SK-N-SH (cell line): ENCODE measurements around the gene DLX4. TPM values are rescaled to one million over a fixed set of nuclear protein-coding genes. Genes with fewer than 3 reads are reported as not detected.

ENCODE experiments used
- CTCF ChIA-PET: fragments of 300-600, 350-600 bp; formaldehyde crosslinking; extraction: SDS; loops from one replicate; lab custom pipeline; 2021; lab: Yijun Ruan, JAX
- POLR2A ChIA-PET: fragments of 350-600 bp; sonication (Branson Sonifier 250); formaldehyde crosslinking; extraction: SDS; loops from one replicate; lab custom pipeline; 2020; ENCODE audit warnings: antibody characterized with exemption, inconsistent platforms; lab: Yijun Ruan, JAX
- DNase-seq: peaks from one replicate; pipeline ENCODE4 v3.0.0; 2012
- H2AFZ ChIP-seq: fragments of 200-600 bp; sonication (generic); 2 replicates; pipeline ENCODE4 v1.8.1; 2016; ENCODE audit warnings: antibody characterized with exemption, mild to moderate bottlenecking, low read depth
- H3F3A ChIP-seq: fragments of 200-600 bp; sonication (generic); replicated peaks from 2 replicates; pipeline ENCODE3; 2016; ENCODE audit warnings: antibody characterized with exemption, mild to moderate bottlenecking; ENCODE audit not compliant: insufficient read depth
- H3K27ac ChIP-seq, 2 experiments: fragments of 200-500 bp in 1 of 2; fragments of 200-600 bp in 1 of 2; sonication (Bioruptor generic) in 1 of 2; sonication (generic), shearing (Covaris generic) in 1 of 2; 2 replicates each; pipeline versions ENCODE4 v1.5.1 to v1.6.1; 2014 to 2016; ENCODE audit warnings: low read depth in 2 of 2, inconsistent platforms in 1 of 2, low read length in 1 of 2, mild to moderate bottlenecking in 1 of 2, mixed read lengths in 1 of 2
- H3K27me3 ChIP-seq: fragments of 200-600 bp; sonication (generic), shearing (Covaris generic); 2 replicates; pipeline ENCODE4 v1.6.1; 2016; ENCODE audit warnings: mixed run types; ENCODE audit not compliant: insufficient read depth
- H3K36me3 ChIP-seq, 2 experiments: fragments of 200-500 bp in 1 of 2; fragments of 200-600 bp in 1 of 2; sonication (Bioruptor generic) in 1 of 2; sonication (generic) in 1 of 2; replicated peaks in 1 of 2; 2 replicates each; pipeline versions ENCODE3 to v1.5.1; 2014 to 2016; ENCODE audit warnings: low read length in 1 of 2, mild to moderate bottlenecking in 1 of 2; ENCODE audit not compliant: insufficient read depth in 2 of 2, control insufficient read depth in 1 of 2
- H3K4me1 ChIP-seq, 2 experiments: fragments of 200-500 bp in 1 of 2; fragments of 200-600 bp in 1 of 2; sonication (Bioruptor generic) in 1 of 2; sonication (generic), shearing (Covaris generic) in 1 of 2; 2 replicates each; pipeline versions ENCODE4 v1.5.1 to v1.6.1; 2014 to 2016; ENCODE audit warnings: low read depth in 1 of 2, low read length in 1 of 2, mixed run types in 1 of 2; ENCODE audit not compliant: insufficient read depth in 2 of 2, control insufficient read depth in 1 of 2
- H3K4me2 ChIP-seq: fragments of 200-600 bp; sonication (generic), shearing (Covaris generic); 2 replicates; pipeline ENCODE4 v1.6.1; 2017; ENCODE audit warnings: mixed run types
- H3K4me3 ChIP-seq, 2 experiments: fragments of 200-500 bp in 1 of 2; fragments of 200-600 bp in 1 of 2; sonication (Bioruptor generic) in 1 of 2; sonication (generic), shearing (Covaris generic) in 1 of 2; 2 replicates each; pipeline versions ENCODE4 v1.5.1 to v1.8.1; 2014 to 2016; ENCODE audit warnings: low read depth in 2 of 2, inconsistent platforms in 1 of 2, low read length in 1 of 2, mild to moderate bottlenecking in 1 of 2, mixed read lengths in 1 of 2, moderate library complexity in 1 of 2
- H3K79me2 ChIP-seq: fragments of 200-600 bp; sonication (generic); 2 replicates; pipeline ENCODE4 v1.8.1; 2017; ENCODE audit warnings: mild to moderate bottlenecking; ENCODE audit not compliant: insufficient read depth
- H3K9ac ChIP-seq: fragments of 200-600 bp; sonication (generic); 2 replicates; pipeline ENCODE4 v1.6.1; 2017; ENCODE audit warnings: mixed run types
- H3K9me2 ChIP-seq: fragments of 200-600 bp; sonication (generic); 2 replicates; pipeline ENCODE4 v1.6.1; 2017; ENCODE audit warnings: mixed run types
- H3K9me3 ChIP-seq: fragments of 200-600 bp; sonication (generic); 2 replicates; pipeline ENCODE4 v1.6.1; 2017; ENCODE audit warnings: mixed run types, mild to moderate bottlenecking, moderate library complexity
- H4K20me1 ChIP-seq: fragments of 200-600 bp; sonication (generic); 2 replicates; pipeline ENCODE4 v1.6.1; 2017; ENCODE audit warnings: mild to moderate bottlenecking, mixed run types; ENCODE audit not compliant: insufficient read depth
- EZH2phosphoT487 ChIP-seq: fragments of 200-600 bp; sonication (generic); IDR thresholded peaks from 2 replicates; pipeline ENCODE4 v1.6.1; 2017; ENCODE audit warnings: low read depth, mixed run types, mild to moderate bottlenecking, antibody characterized with exemption, moderate library complexity, borderline replicate concordance
- FOSL2 ChIP-seq: IDR thresholded peaks from 2 replicates; pipeline ENCODE4 v1.4.0; 2012; ENCODE audit warnings: low read depth, mild to moderate bottlenecking, moderate library complexity, borderline replicate concordance
- FOXJ3 ChIP-seq: sonication (generic); formaldehyde crosslinking; IDR thresholded peaks from 2 replicates; pipeline ENCODE4 v1.5.1; 2020; ENCODE audit warnings: mild to moderate bottlenecking, missing genetic modification reagents
- GABPA ChIP-seq: IDR thresholded peaks from 2 replicates; pipeline ENCODE4 v1.4.0; 2012; ENCODE audit warnings: low read depth, mild to moderate bottlenecking
- NRF1 ChIP-seq: IDR thresholded peaks from 2 replicates; pipeline ENCODE4 v1.6.1; 2012; ENCODE audit warnings: low read depth, mild to moderate bottlenecking, low read length
- POLR2AphosphoS5 ChIP-seq: IDR thresholded peaks from 2 replicates; pipeline ENCODE4 v1.6.1; 2012; ENCODE audit warnings: low read depth, low read length
- RAD21 ChIP-seq: IDR thresholded peaks from 2 replicates; pipeline ENCODE4 v1.6.1; 2012; ENCODE audit warnings: mild to moderate bottlenecking, low read length
- RCOR1 ChIP-seq: fragments of 150-350 bp; IDR thresholded peaks from 2 replicates; pipeline ENCODE4 v1.6.1; 2017; ENCODE audit warnings: antibody characterized with exemption, low read length
- SIN3A ChIP-seq: IDR thresholded peaks from 2 replicates; pipeline ENCODE4 v1.6.1; 2012; ENCODE audit warnings: low read depth, mild to moderate bottlenecking, low read length, moderate library complexity, borderline replicate concordance
- SMC3 ChIP-seq: IDR thresholded peaks from 2 replicates; pipeline ENCODE4 v1.6.1; 2012; ENCODE audit warnings: low read depth, low read length, improper control_type of control experiment
- WGBS: methylation state at CpG from one replicate; pipeline ENCODE4 v1.1.6; 2017; ENCODE audit warnings: low lambda C conversion rate; 5-methylcytosine and 5-hydroxymethylcytosine counted together
- polyA plus RNA-seq, 3 experiments: library from polyadenylated mRNA; depleted of rRNA; stranded (reverse); fragments of >200 nt; gene quantifications; 2 replicates each; pipeline ENCODE4 v1.2.3, GENCODE V29; 2012
- TF ChIP-seq, protein P1 (sequence below): fragments of 150-350 bp; IDR thresholded peaks from 2 replicates; pipeline ENCODE4 v1.6.1; 2016; ENCODE audit warnings: mild to moderate bottlenecking, low read depth, low read length
- TF ChIP-seq, protein P2 (sequence below): IDR thresholded peaks from 2 replicates; pipeline ENCODE4 v1.4.0; 2012; ENCODE audit warnings: low read depth
- TF ChIP-seq, protein P3 (sequence below): fragments of 200-600 bp; sonication (generic); IDR thresholded peaks from 2 replicates; pipeline ENCODE4 v1.6.1; 2017; ENCODE audit warnings: antibody characterized with exemption, mild to moderate bottlenecking, moderate library complexity
- TF ChIP-seq, protein P4 (sequence below): IDR thresholded peaks from 2 replicates; pipeline ENCODE4; 2012

The DLX4 gene
- polyA plus RNA-seq, 1 of the 3 experiments (the other 2 are of a cell fraction) = 0.10 TPM

DNA sequence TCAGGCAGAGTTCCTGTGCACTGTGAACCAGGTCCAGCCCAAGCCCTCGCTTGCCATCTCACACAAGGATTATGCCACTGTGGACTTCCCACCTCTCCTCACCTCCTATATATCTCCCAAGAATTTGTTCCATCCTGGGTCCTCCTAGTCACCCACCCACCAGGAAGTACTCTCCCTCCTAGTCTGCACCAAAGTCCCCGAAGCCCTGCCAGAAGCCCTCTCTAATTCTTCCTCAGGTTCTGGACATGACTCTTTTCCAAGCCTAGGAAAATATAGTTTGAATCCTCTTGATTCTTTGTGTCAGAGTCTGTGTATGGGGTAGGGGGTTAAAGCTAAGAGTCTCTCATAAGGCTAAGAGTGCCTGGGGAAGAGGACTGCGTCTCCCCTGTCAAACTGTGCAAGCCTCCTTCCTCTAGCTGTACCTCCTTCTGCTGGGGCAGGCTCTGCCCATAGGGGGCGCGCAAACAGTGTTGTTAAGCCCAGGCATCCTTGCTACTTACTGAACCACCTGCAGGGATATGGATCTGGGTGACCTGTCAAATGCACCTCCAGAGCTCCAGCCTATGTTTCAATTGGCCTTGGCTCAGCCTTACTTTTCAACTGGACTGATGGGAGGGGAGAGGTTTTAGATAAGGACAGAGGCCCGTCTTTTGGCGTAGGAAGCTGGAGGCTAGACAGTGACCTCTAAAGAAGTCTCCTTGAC, 16.6 kb upstream of the DLX4 start:
- peak; percentile 87 for DNase-seq
- H3K27me3 ChIP-seq = peaks cover 81% of the 10 kb centered on the region
- H3K9me3 ChIP-seq = no peaks in the 10 kb centered on the region
- ChIA-PET POLR2A (interaction anchor here (0.6 to 0.7 kb wide), 2 partner anchors 8 to 36 kb away, joined by 3 to 4 read pairs; no protein-coding TSS in a partner anchor), CTCF (interaction anchor here (0.5 to 55.0 kb wide), 40 partner anchors 10 to 540 kb away, joined by 3 to 1225 read pairs (median 7); partner anchors contain the start of genes DLX3, DLX4 and TAC4)
- no peak overlapping the region for H3K4me2 ChIP-seq
- no peak overlapping the region for H3K27ac ChIP-seq
- 44% methylated on average over 7 of the region's 7 CpGs for WGBS
- H3F3A ChIP-seq = no peaks in the 10 kb centered on the region
- TF ChIP-seq, protein P1, sequence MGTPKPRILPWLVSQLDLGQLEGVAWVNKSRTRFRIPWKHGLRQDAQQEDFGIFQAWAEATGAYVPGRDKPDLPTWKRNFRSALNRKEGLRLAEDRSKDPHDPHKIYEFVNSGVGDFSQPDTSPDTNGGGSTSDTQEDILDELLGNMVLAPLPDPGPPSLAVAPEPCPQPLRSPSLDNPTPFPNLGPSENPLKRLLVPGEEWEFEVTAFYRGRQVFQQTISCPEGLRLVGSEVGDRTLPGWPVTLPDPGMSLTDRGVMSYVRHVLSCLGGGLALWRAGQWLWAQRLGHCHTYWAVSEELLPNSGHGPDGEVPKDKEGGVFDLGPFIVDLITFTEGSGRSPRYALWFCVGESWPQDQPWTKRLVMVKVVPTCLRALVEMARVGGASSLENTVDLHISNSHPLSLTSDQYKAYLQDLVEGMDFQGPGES = no peak
- TF ChIP-seq, protein P2, sequence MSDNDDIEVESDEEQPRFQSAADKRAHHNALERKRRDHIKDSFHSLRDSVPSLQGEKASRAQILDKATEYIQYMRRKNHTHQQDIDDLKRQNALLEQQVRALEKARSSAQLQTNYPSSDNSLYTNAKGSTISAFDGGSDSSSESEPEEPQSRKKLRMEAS = no peak
- TF ChIP-seq, protein P3, sequence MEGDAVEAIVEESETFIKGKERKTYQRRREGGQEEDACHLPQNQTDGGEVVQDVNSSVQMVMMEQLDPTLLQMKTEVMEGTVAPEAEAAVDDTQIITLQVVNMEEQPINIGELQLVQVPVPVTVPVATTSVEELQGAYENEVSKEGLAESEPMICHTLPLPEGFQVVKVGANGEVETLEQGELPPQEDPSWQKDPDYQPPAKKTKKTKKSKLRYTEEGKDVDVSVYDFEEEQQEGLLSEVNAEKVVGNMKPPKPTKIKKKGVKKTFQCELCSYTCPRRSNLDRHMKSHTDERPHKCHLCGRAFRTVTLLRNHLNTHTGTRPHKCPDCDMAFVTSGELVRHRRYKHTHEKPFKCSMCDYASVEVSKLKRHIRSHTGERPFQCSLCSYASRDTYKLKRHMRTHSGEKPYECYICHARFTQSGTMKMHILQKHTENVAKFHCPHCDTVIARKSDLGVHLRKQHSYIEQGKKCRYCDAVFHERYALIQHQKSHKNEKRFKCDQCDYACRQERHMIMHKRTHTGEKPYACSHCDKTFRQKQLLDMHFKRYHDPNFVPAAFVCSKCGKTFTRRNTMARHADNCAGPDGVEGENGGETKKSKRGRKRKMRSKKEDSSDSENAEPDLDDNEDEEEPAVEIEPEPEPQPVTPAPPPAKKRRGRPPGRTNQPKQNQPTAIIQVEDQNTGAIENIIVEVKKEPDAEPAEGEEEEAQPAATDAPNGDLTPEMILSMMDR = peak; percentile 99
- TF ChIP-seq RCOR1 (peak; percentile 25; the same call in 1 of the 2 replicates), SMC3 (peak; percentile 71), NRF1 (no peak), RAD21 (peak; percentile 74)
- H3K9ac ChIP-seq = no peak overlapping the region
- H3K4me3 ChIP-seq = peak overlapping the region in 1 of 2 experiments; percentile 1; a peak in 1 of 4 replicates
- no peaks in the 10 kb centered on the region for H3K4me1 ChIP-seq
- no peaks in the 10 kb centered on the region for H3K36me3 ChIP-seq
- no peaks in the 10 kb centered on the region for H3K9me2 ChIP-seq
- H2AFZ ChIP-seq = no peak overlapping the region
- peaks cover 6% of the 10 kb centered on the region; the same call in 1 of the 2 replicates for H4K20me1 ChIP-seq
- no peaks in the 10 kb centered on the region for H3K79me2 ChIP-seq

DNA sequence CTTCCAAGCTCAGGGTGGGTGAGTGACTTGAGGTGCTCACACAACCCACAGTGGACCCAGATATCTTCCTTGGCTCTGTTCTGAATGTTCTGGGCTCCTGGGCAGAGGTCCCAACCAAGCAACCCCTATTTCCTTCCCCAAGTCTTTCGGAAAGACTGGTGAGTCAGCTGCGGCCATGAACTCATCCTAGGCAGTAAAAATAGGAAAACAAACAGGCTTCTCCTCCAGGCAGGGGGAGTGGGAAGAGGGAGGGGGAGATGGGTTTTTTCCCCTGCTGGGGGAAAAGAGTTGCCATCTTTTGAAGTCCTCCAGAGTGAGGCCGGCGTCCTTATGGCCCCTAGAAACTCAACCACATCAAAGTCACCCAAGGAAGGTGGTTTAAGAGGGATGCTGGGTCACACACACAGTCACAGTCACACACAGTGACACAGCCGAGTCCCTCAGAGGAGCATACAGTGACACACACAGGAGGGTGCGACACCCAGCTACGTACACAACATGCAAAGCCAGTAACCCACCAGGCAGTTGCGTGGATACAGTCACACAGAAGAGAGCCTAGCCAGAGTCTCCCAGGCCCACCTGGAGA, 16.0 kb upstream of the DLX4 start:
- POLR2A ChIA-PET = interaction anchor here (0.6 to 0.7 kb wide), 2 partner anchors 8 to 35 kb away, joined by 3 to 4 read pairs; no protein-coding TSS in a partner anchor

More for the DNA sequence above, 16.0 kb upstream of the DLX4 start:
- Histone ChIP-seq H2AFZ (no peak overlapping the region), H3K27me3 (peaks cover 84% of the 10 kb centered on the region), H4K20me1 (peaks cover 6% of the 10 kb centered on the region; the same call in 1 of the 2 replicates), H3F3A (no peaks in the 10 kb centered on the region), H3K27ac (no peak overlapping the region), H3K4me2 (no peak overlapping the region), H3K4me1 (no peaks in the 10 kb centered on the region), H3K4me3 (no peak overlapping the region), H3K9me3 (no peaks in the 10 kb centered on the region), H3K79me2 (no peaks in the 10 kb centered on the region), H3K9ac (no peak overlapping the region), H3K36me3 (no peaks in the 10 kb centered on the region), H3K9me2 (no peaks in the 10 kb centered on the region)
- 68% methylated on average over 8 of the region's 8 CpGs for WGBS
- no peak for TF ChIP-seq FOXJ3
- no peak for TF ChIP-seq RAD21
- TF ChIP-seq, protein P4, sequence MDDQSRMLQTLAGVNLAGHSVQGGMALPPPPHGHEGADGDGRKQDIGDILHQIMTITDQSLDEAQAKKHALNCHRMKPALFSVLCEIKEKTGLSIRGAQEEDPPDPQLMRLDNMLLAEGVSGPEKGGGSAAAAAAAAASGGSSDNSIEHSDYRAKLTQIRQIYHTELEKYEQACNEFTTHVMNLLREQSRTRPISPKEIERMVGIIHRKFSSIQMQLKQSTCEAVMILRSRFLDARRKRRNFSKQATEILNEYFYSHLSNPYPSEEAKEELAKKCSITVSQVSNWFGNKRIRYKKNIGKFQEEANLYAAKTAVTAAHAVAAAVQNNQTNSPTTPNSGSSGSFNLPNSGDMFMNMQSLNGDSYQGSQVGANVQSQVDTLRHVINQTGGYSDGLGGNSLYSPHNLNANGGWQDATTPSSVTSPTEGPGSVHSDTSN = no peak
- TF ChIP-seq, protein P1 = no peak
- no peak for TF ChIP-seq SIN3A
- TF ChIP-seq EZH2phosphoT487 = no peak
- no peak for TF ChIP-seq FOSL2
- TF ChIP-seq POLR2AphosphoS5 = no peak
- no peak for TF ChIP-seq GABPA
- no peak for DNase-seq
- CTCF ChIA-PET = interaction anchor here (1.0 to 55.0 kb wide), 35 partner anchors 9 to 141 kb away, joined by 3 to 1225 read pairs (median 9); partner anchors contain the start of genes DLX3, DLX4 and TAC4
